G401 (cell line): ENCODE measurements around the gene GPR37L1. TPM values are rescaled to one million over a fixed set of nuclear protein-coding genes. Genes with fewer than 3 reads are reported as not detected.
"Not testable (repeated sequence)": the region's sequence is repeated elsewhere in the genome, so short reads cannot be mapped to it uniquely, and the experiment has no call there.

ENCODE experiments used
- DNase-seq: peaks from one replicate; pipeline ENCODE4 v3.0.0-alpha.2; 2015; ENCODE audit warnings: low spot score
- in situ Hi-C: cut with HindIII; loops from 2 replicates; pipeline ENCODE4 v1.10.0; 2016; ENCODE audit warnings: low sequenced_read_pairs, mixed read lengths
- total RNA-seq: library from RNA; depleted of rRNA; stranded (reverse); fragments of >200 nt; shearing (Covaris generic); gene quantifications from 2 replicates; pipeline ENCODE4 v1.2.3, GENCODE V29; 2014

Gene GPR37L1
- total RNA-seq, 1 experiment from 2014 or later, result not detected

GRCh38 chr1:202106340-202107254 is 16.1 kb upstream of the GPR37L1 start:
- no peak for DNase-seq
- in situ Hi-C loops, result no loop called here

GRCh38 chr1:202107321-202107761 is 15.4 kb upstream of the GPR37L1 start:
- DNase-seq, result no peak
- in situ Hi-C loops, result no loop called here

- in situ Hi-C loops, result no loop called here
- no peak for DNase-seq
These were observed 14.7 kb upstream of the GPR37L1 start for GRCh38 chr1:202107801-202108731.

- DNase-seq, result no peak
- in situ Hi-C loops, result no loop called here
These were observed 11.7 kb upstream of the GPR37L1 start for GRCh38 chr1:202110977-202111376.

GRCh38 chr1:202111589-202111988 is 11.1 kb upstream of the GPR37L1 start:
- DNase-seq, in situ Hi-C loops: not testable (repeated sequence)

- in situ Hi-C loops, result no loop called here
- no peak for DNase-seq
These were observed 9.6 kb upstream of the GPR37L1 start for GRCh38 chr1:202112859-202113689.

- no peak for DNase-seq
- in situ Hi-C loops, result no loop called here
These were observed 8.9 kb upstream of the GPR37L1 start for GRCh38 chr1:202113690-202114300.

- in situ Hi-C loops, result no loop called here
- DNase-seq, result no peak
These were observed 6.4 kb upstream of the GPR37L1 start for GRCh38 chr1:202116287-202116686.

GRCh38 chr1:202117898-202118371 is 4.8 kb upstream of the GPR37L1 start:
- DNase-seq, result no peak
- in situ Hi-C loops, result no loop called here

- DNase-seq, result no peak
- in situ Hi-C loops, result no loop called here
These were observed 1.7 kb upstream of the GPR37L1 start for GRCh38 chr1:202121006-202121405.

GRCh38 chr1:202123336-202123813 is 658 bp downstream of the GPR37L1 start:
- in situ Hi-C loops, result no loop called here
- no peak for DNase-seq

- in situ Hi-C loops, result no loop called here
- peak; percentile 56 for DNase-seq
These were observed 1.4 kb downstream of the GPR37L1 start for GRCh38 chr1:202124142-202124541.

GRCh38 chr1:202125611-202126010 is 2.9 kb downstream of the GPR37L1 start:
- no peak for DNase-seq
- in situ Hi-C loops, result loop anchor here (25.0 kb wide), 1 partner anchor 113 kb away; the partner anchor contains the start of gene ELF3

- peak; percentile 33 for DNase-seq
- in situ Hi-C loops, result loop anchor here (25.0 kb wide), 1 partner anchor 114 kb away; the partner anchor contains the start of gene ELF3
These were observed 3.7 kb downstream of the GPR37L1 start for GRCh38 chr1:202126426-202126825.

GRCh38 chr1:202127061-202127460 is 4.3 kb downstream of the GPR37L1 start:
- in situ Hi-C loops, result loop anchor here (25.0 kb wide), 1 partner anchor 115 kb away; the partner anchor contains the start of gene ELF3
- DNase-seq, result no peak

- no peak for DNase-seq
- in situ Hi-C loops, result loop anchor here (25.0 kb wide), 1 partner anchor 116 kb away; the partner anchor contains the start of gene ELF3
These were observed 5.3 kb downstream of the GPR37L1 start for GRCh38 chr1:202127836-202128622.
